ENCODE measurements around the gene SLC66A3.

The SLC66A3 gene

GRCh38 chr2:11208083-11208482 lies 52.8 kb downstream of the SLC66A3 start:
- no peaks in the 10 kb centered on the region for H3K9me3 ChIP-seq (ENCODE audit: control insufficient read depth, low read length)
- H3K4me1 ChIP-seq (ENCODE audit: control insufficient read depth, insufficient read depth, low read length): no peaks in the 10 kb centered on the region
- no peak overlapping the region for H3K9ac ChIP-seq (ENCODE audit: low read length)
- no peak overlapping the region for H3K4me3 ChIP-seq (ENCODE audit: low read length)
- H3K27me3 ChIP-seq (ENCODE audit: control insufficient read depth, insufficient read depth, low read length): no peaks in the 10 kb centered on the region
- no peaks in the 10 kb centered on the region for H3K36me3 ChIP-seq (ENCODE audit: control insufficient read depth, insufficient read depth, low read length)

GRCh38 chr2:11212645-11213044 lies 57.4 kb downstream of the SLC66A3 start:
- no peaks in the 10 kb centered on the region for H3K36me3 ChIP-seq (ENCODE audit: control insufficient read depth, insufficient read depth, low read length)
- H3K9ac ChIP-seq (ENCODE audit: low read length): no peak overlapping the region
- no peaks in the 10 kb centered on the region for H3K27me3 ChIP-seq (ENCODE audit: control insufficient read depth, insufficient read depth, low read length)
- no peaks in the 10 kb centered on the region for H3K4me1 ChIP-seq (ENCODE audit: control insufficient read depth, insufficient read depth, low read length)
- no peak overlapping the region for H3K4me3 ChIP-seq (ENCODE audit: low read length)
- H3K9me3 ChIP-seq (ENCODE audit: control insufficient read depth, low read length): no peaks in the 10 kb centered on the region

GRCh38 chr2:11213090-11213638 lies 57.9 kb downstream of the SLC66A3 start:
- H3K4me3 ChIP-seq (ENCODE audit: low read length): no peak overlapping the region
- H3K9ac ChIP-seq (ENCODE audit: low read length): no peak overlapping the region
- H3K4me1 ChIP-seq (ENCODE audit: control insufficient read depth, insufficient read depth, low read length): no peaks in the 10 kb centered on the region
- no peaks in the 10 kb centered on the region for H3K27me3 ChIP-seq (ENCODE audit: control insufficient read depth, insufficient read depth, low read length)
- H3K9me3 ChIP-seq (ENCODE audit: control insufficient read depth, low read length): no peaks in the 10 kb centered on the region
- H3K36me3 ChIP-seq (ENCODE audit: control insufficient read depth, insufficient read depth, low read length): no peaks in the 10 kb centered on the region

GRCh38 chr2:11213975-11214374 lies 58.7 kb downstream of the SLC66A3 start:
- no peaks in the 10 kb centered on the region for H3K9me3 ChIP-seq (ENCODE audit: control insufficient read depth, low read length)
- no peaks in the 10 kb centered on the region for H3K36me3 ChIP-seq (ENCODE audit: control insufficient read depth, insufficient read depth, low read length)
- H3K4me1 ChIP-seq (ENCODE audit: control insufficient read depth, insufficient read depth, low read length): no peaks in the 10 kb centered on the region

GRCh38 chr2:11214770-11215169 lies 59.5 kb downstream of the SLC66A3 start:
- Histone ChIP-seq H3K27me3 (ENCODE audit: control insufficient read depth, insufficient read depth, low read length) (no peaks in the 10 kb centered on the region), H3K4me1 (ENCODE audit: control insufficient read depth, insufficient read depth, low read length) (no peaks in the 10 kb centered on the region), H3K4me3 (ENCODE audit: low read length) (no peak overlapping the region), H3K36me3 (ENCODE audit: control insufficient read depth, insufficient read depth, low read length) (no peaks in the 10 kb centered on the region), H3K9me3 (ENCODE audit: control insufficient read depth, low read length) (no peaks in the 10 kb centered on the region), H3K9ac (ENCODE audit: low read length) (no peak overlapping the region)

More at GRCh38 chr2:11213975-11214374, 58.7 kb downstream of the SLC66A3 start:
- no peaks in the 10 kb centered on the region for H3K27me3 ChIP-seq (ENCODE audit: control insufficient read depth, insufficient read depth, low read length)
- H3K9ac ChIP-seq (ENCODE audit: low read length): no peak overlapping the region
- no peak overlapping the region for H3K4me3 ChIP-seq (ENCODE audit: low read length)

GRCh38 chr2:11215407-11215806 lies 60.1 kb downstream of the SLC66A3 start:
- Histone ChIP-seq H3K36me3 (ENCODE audit: control insufficient read depth, insufficient read depth, low read length) (no peaks in the 10 kb centered on the region), H3K9ac (ENCODE audit: low read length) (no peak overlapping the region), H3K27me3 (ENCODE audit: control insufficient read depth, insufficient read depth, low read length) (no peaks in the 10 kb centered on the region), H3K9me3 (ENCODE audit: control insufficient read depth, low read length) (no peaks in the 10 kb centered on the region), H3K4me3 (ENCODE audit: low read length) (no peak overlapping the region), H3K4me1 (ENCODE audit: control insufficient read depth, insufficient read depth, low read length) (no peaks in the 10 kb centered on the region)

- H3K9me3 ChIP-seq (ENCODE audit: control insufficient read depth, low read length): no peaks in the 10 kb centered on the region
- no peaks in the 10 kb centered on the region for H3K4me1 ChIP-seq (ENCODE audit: control insufficient read depth, insufficient read depth, low read length)
- H3K36me3 ChIP-seq (ENCODE audit: control insufficient read depth, insufficient read depth, low read length): no peaks in the 10 kb centered on the region
- no peaks in the 10 kb centered on the region for H3K27me3 ChIP-seq (ENCODE audit: control insufficient read depth, insufficient read depth, low read length)
- H3K4me3 ChIP-seq (ENCODE audit: low read length): no peak overlapping the region
- H3K9ac ChIP-seq (ENCODE audit: low read length): no peak overlapping the region
These were observed 65.2 kb downstream of the SLC66A3 start for GRCh38 chr2:11220445-11220844.

- Histone ChIP-seq H3K9me3 (ENCODE audit: control insufficient read depth, low read length) (no peaks in the 10 kb centered on the region), H3K9ac (ENCODE audit: low read length) (no peak overlapping the region), H3K4me1 (ENCODE audit: control insufficient read depth, insufficient read depth, low read length) (no peaks in the 10 kb centered on the region), H3K27me3 (ENCODE audit: control insufficient read depth, insufficient read depth, low read length) (no peaks in the 10 kb centered on the region), H3K36me3 (ENCODE audit: control insufficient read depth, insufficient read depth, low read length) (no peaks in the 10 kb centered on the region), H3K4me3 (ENCODE audit: low read length) (no peak overlapping the region)
These were observed 67.6 kb downstream of the SLC66A3 start for GRCh38 chr2:11222845-11223244.

GRCh38 chr2:11224887-11225286 lies 69.6 kb downstream of the SLC66A3 start:
- Histone ChIP-seq H3K36me3 (ENCODE audit: control insufficient read depth, insufficient read depth, low read length) (no peaks in the 10 kb centered on the region), H3K4me1 (ENCODE audit: control insufficient read depth, insufficient read depth, low read length) (no peaks in the 10 kb centered on the region), H3K4me3 (ENCODE audit: low read length) (no peak overlapping the region), H3K27me3 (ENCODE audit: control insufficient read depth, insufficient read depth, low read length) (no peaks in the 10 kb centered on the region), H3K9ac (ENCODE audit: low read length) (no peak overlapping the region), H3K9me3 (ENCODE audit: control insufficient read depth, low read length) (no peaks in the 10 kb centered on the region)

- Histone ChIP-seq H3K27me3 (ENCODE audit: control insufficient read depth, insufficient read depth, low read length) (no peaks in the 10 kb centered on the region), H3K9ac (ENCODE audit: low read length) (no peak overlapping the region), H3K4me3 (ENCODE audit: low read length) (no peak overlapping the region), H3K9me3 (ENCODE audit: control insufficient read depth, low read length) (no peaks in the 10 kb centered on the region), H3K4me1 (ENCODE audit: control insufficient read depth, insufficient read depth, low read length) (no peaks in the 10 kb centered on the region), H3K36me3 (ENCODE audit: control insufficient read depth, insufficient read depth, low read length) (no peaks in the 10 kb centered on the region)
These were observed 72.3 kb downstream of the SLC66A3 start for GRCh38 chr2:11227595-11227994.

All from mucosa of stomach (tissue), 1 donor.